Measurements from ENCODE around the gene GSS.

GSS gene

GRCh38 chr20:34977365-34978091 is 21.9 kb upstream of the GSS start:
- no peak for DNase-seq

DNA sequence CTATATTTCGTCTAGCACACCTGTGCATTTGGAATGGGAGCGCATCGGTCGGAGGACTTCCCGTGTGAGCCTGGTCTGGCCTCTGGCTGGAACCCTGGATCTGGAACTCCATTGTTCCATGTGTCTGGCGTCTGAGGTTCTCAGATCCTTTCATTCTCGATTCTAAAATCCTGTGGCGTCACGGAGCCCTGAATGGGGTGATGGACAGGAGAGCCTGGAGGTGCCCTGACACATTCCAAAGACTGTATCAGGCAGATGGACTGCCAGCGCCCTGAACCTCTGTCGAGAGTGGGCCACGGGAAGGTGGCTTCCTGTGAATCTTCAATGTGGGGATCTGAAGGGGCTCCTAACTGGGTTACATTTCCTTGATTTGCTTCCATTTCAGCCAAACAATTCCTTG is 20.7 kb upstream of the GSS start:
- DNase-seq = no peak

- no peak for DNase-seq
Observed at GRCh38 chr20:34974246-34974645, 18.6 kb upstream of the GSS start.

- no peak for DNase-seq
Observed at GRCh38 chr20:34971561-34972235, 16.1 kb upstream of the GSS start.

DNA sequence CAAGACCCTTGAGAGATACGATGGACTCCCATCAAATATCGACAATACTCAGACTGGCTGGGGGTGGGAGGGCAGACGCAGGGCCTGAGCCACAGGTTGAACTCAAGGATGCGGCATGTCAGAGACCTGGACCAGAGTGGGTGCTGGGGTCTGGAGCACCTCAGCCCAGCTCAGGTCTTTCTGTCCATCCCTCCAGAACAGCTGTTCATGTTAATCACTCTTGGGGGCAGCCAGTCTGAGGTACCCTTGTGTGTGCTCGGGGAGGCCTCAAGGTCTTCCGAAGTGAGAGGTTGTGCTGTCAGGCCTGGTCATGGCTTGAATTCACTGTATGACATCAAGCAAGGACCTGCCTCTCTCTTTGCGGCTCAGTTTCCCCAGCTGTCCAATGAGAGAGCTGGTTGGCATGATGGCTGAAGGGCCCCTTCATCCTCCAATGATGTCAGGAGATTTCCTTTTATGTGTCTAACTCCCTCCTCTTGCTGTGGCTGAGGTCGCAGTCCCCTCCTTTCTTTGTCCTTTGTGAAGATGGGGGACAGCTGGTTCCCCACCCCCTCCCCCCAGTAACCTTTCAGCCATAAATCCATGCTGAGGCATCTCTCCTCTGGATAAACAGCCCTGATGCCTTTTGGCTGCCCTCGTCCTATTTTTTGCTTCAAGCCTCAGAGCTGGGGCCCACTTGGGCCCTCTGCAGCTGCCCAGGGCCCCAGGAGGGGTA is 15.4 kb upstream of the GSS start:
- DNase-seq = no peak

GRCh38 chr20:34970193-34970840 is 14.7 kb upstream of the GSS start:
- no peak for DNase-seq

GRCh38 chr20:34968042-34968775 is 12.6 kb upstream of the GSS start:
- no peak for DNase-seq

GRCh38 chr20:34967421-34967820 is 11.8 kb upstream of the GSS start:
- DNase-seq = no peak

DNA sequence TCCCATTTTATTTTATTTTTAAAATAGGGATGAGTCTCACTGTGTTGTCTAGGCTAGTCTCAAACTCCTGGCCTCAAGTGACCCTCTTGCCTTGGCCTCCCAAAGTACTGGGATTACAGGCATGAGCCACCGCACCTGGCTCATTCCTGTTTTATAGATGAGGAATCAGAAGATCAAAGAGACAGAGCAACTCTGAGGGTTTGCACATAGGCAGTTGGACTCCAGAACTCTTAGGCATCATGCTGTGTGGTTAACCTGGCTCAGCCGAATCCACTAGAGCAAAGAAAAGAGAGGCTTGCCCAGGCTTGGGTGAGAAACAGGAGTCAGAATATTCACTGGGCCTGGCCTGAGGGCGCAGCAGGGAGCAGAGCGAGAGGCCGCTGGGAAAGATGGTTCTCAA is 9.4 kb upstream of the GSS start:
- DNase-seq = no peak

- DNase-seq = no peak
Observed at GRCh38 chr20:34964486-34964885, 8.9 kb upstream of the GSS start.

DNA sequence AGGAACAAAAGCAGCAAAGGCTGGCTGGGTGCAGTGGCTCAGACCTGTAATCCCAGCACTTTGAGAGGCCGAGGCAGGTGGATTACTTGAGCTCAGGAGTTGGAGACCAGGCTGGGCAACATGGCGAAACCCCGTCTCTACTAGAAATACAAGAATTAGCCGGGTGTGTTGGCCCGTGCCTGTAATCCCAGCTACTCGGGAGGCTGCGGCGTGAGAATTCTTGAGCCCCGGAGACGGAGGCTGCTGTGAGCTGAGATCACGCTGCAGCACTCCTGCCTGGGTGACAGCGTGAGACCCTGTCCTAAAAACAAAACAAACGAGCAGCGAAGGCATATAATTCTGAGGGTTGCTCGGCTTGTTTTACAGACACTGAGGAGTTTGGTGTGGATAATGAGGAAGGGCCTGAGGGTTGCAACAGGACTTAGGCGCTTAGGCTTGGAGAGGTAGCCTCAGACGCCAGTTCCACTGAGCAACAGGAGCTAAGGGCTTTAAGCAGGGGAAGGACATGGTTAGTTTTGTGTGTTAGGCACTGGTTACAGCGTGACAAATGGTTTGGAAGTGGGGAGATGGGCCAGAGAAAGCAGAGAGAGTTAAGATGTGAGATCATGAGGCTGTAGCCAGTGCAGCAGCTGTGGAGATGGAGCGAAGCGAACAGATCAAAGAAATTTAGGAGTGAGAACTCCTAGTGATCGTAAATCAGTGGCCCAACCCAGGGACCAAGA is 1.3 kb upstream of the GSS start:
- no peak for DNase-seq

DNA sequence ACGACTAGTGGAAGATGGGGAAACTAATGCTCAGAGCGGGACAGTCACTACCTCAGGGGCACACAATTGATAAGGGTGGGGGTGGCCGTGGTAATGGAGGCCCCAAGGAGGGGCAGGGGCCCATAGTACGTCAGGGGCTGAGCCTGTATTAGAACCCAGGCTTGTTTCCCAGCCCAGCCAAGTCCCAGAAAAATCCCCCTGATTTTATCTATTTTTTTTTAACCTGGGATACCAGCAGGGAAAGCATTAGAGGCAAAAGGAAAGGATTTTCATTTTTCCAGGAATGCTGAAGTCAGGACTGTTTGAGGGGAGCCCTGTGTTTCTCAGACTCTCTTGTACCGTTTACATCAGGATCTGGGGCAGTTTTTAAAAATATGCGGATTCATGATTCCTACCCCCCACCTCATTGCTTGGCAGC is 444 bp upstream of the GSS start:
- no peak for DNase-seq

DNA sequence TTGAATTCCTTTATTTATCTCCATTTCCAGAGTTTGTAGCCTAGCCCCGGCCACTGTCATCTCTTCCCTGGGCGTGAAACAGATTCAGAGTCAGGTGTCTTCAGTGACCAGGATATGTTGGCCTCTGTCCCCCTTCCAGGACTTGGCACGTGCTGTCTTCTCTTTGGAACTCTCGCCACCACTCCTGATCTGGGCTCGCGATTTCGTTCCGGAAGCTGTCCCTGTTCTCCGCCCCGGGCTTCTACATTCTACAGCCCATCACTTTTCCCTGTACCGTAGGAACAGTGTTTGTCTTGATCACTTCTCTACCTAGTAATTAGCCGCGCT is 739 bp downstream of the GSS start:
- DNase-seq = no peak

DNA sequence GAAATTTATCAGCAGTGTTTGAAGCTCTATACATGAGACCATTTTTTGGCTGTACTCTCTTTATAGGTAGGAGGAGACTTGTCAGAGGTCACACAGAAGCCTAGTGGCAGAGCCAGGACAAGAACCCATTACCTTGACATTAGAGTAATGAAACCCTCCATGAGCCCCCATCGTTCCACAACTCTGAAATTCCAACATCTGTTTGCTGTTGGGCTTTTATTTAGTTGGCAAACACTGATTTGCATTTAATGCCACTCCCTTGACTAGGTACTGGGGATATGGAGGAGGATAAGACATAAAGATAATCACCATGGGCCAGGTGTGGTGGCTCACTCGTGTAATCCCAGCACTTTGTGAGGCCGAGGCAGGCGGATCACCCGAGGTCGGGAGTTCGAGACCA is 1.6 kb downstream of the GSS start:
- DNase-seq = no peak

DNA sequence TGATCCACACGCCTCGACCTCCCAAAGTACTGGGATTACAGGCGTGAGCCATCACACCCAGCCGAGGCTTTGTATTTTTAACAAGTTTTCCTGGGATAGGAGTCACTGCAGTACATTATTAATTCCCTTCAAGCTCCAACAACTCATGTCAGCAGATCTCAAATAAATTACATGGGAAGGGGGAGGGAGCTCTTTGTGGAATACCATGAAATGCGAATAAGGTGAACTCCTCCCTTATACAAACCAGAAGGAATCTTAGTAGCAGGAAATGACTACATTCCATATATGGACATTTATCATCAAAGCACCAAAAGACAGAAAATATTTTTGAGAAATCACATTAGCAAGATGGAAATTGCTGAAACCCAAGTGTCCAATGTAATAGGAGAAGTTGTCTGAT is 2.9 kb downstream of the GSS start:
- DNase-seq = no peak

DNA sequence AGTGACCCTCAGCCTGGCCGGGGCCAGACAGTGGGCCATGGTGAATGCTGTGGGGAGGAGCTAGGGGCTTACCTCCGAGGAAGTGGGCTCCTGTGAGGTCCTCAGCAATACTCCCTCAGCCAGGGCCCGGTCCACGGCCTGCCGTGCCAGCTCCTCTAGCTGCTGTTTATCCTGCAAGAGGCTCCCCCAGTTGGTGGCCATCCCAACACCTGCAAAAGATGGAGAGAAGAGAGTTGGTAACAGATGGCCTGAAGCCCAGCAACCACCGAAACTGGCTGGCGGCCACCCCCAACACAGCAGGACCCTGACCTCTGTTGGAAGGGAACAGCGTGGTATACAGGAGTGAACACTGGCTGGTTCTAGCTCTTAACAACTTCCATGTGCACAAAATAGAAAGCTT is 4.0 kb downstream of the GSS start:
- no peak for DNase-seq

DNA sequence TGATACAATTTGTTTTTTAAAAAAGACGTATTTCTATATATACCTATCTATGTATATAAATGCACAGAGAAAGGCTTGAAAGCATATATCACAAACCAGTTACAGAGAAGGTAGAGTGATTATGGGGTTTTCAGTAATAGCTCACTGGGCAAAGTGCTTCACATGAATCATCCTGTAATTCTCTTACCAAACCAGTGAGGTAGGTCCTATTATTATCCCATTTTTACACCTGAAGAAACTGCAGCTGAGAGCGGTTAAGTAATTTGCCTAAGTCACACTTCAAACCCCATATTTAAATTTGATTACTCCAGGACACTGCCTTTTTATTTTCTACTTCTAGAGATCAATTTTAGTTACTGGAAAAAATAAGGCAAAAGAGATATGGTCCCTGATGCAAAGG is 4.4 kb downstream of the GSS start:
- DNase-seq = no peak

DNA sequence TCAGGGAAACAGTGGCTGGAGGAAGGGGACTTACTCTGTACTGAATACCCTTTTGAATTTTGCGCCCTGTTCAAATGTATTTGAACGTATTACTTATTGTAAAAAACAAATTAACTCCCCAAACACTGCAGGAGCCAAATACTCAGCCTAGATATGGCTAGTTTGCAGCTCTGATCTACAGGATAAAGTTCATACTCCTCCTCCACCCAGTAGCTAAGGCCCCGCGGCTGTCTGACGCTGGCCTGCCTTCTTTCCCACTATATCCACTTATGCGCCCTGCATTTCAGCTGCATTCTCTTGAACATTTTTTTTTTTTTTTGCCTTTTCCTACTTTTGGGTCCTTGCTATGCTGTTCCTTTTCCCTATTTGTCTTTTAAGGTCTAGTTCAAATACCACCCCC is 6.5 kb downstream of the GSS start:
- no peak for DNase-seq

GRCh38 chr20:34948030-34948429 is 7.6 kb downstream of the GSS start:
- DNase-seq = no peak

DNA sequence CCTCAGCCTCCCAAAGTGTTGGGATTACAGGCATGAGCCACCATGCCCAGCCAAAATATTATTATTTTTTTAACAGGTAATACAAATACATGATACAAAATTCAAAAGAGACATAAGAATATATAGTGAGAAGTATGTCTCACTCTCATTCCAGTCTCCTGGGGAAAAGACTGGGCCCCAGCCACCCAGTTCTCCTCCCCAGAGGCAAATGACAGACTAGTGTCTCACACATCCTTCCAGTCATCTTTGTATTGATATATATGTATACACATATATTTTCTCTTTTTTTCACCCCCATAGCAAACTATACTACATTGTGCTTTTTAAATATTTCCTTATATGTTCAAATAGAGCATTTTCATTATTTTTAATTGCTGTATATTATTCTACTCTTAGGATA is 8.3 kb downstream of the GSS start:
- DNase-seq = no peak

GRCh38 chr20:34946661-34947060 is 8.9 kb downstream of the GSS start:
- DNase-seq = no peak

- no peak for DNase-seq
Observed at GRCh38 chr20:34945315-34946077, 10.1 kb downstream of the GSS start.

All from central memory CD4-positive, alpha-beta T cell (primary cell).